ENCODE measurements around the gene DCAF5.
A peak's percentile ranks its signal among the peaks of the same experiment; 100 is the strongest.

The DCAF5 gene

GRCh38 chr14:69115407-69116185 lies 37.3 kb downstream of the DCAF5 start:
- in situ Hi-C loops (cut with HindIII; ENCODE audit: low sequenced_read_pairs), result no loop called here

GRCh38 chr14:69114763-69115162 lies 38.2 kb downstream of the DCAF5 start:
- DNase-seq (ENCODE audit: low read depth), result no peak
- H3K4me3 ChIP-seq (ENCODE audit: low read depth, low read length), result no peak overlapping the region
- in situ Hi-C loops (cut with HindIII; ENCODE audit: low sequenced_read_pairs), result no loop called here
- TF ChIP-seq CTCF (IDR thresholded peaks at IDR 0.05; ENCODE audit: low read depth, low read length, missing control alignments), result no peak

More at GRCh38 chr14:69115407-69116185, 37.3 kb downstream of the DCAF5 start:
- no peak overlapping the region for H3K4me3 ChIP-seq (ENCODE audit: low read depth, low read length)
- no peak for TF ChIP-seq CTCF (IDR thresholded peaks at IDR 0.05; ENCODE audit: low read depth, low read length, missing control alignments)
- DNase-seq (ENCODE audit: low read depth), result no peak

DNA sequence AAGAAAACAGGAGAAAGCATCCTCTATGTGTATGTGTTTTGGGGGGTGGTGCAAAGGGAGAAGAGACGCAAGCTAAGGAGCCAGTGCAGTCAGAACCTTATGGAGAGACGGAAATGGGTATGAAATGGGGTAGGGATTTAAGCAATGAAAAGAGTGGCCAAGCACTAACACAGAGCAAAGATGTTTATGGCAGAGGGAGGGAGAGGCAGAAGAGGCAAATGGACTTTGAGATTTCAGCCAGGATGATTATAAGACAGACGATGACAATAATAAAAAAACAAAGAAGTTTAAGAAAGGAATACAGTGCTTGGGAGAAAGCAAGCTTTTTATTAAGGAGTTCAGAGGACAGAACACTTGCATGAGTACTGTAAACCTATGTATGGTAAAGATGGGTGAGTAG lies 44.6 kb downstream of the DCAF5 start:
- in situ Hi-C loops (cut with HindIII; ENCODE audit: low sequenced_read_pairs), result no loop called here
- TF ChIP-seq CTCF (IDR thresholded peaks at IDR 0.05; ENCODE audit: low read depth, low read length, missing control alignments), result no peak
- DNase-seq (ENCODE audit: low read depth), result no peak
- no peak overlapping the region for H3K4me3 ChIP-seq (ENCODE audit: low read depth, low read length)

GRCh38 chr14:69107407-69108003 lies 45.4 kb downstream of the DCAF5 start:
- in situ Hi-C loops (cut with HindIII; ENCODE audit: low sequenced_read_pairs), result no loop called here
- peak; percentile 62 for DNase-seq (ENCODE audit: low read depth)
- H3K4me3 ChIP-seq (ENCODE audit: low read depth, low read length), result no peak overlapping the region
- peak; percentile 74 for TF ChIP-seq CTCF (IDR thresholded peaks at IDR 0.05; ENCODE audit: low read depth, low read length, missing control alignments)

- no peak for DNase-seq (ENCODE audit: low read depth)
- no peak overlapping the region for H3K4me3 ChIP-seq (ENCODE audit: low read depth, low read length)
- TF ChIP-seq CTCF (IDR thresholded peaks at IDR 0.05; ENCODE audit: low read depth, low read length, missing control alignments), result no peak
- in situ Hi-C loops (cut with HindIII; ENCODE audit: low sequenced_read_pairs), result no loop called here
Measured at GRCh38 chr14:69106451-69106850, 46.5 kb downstream of the DCAF5 start.

DNA sequence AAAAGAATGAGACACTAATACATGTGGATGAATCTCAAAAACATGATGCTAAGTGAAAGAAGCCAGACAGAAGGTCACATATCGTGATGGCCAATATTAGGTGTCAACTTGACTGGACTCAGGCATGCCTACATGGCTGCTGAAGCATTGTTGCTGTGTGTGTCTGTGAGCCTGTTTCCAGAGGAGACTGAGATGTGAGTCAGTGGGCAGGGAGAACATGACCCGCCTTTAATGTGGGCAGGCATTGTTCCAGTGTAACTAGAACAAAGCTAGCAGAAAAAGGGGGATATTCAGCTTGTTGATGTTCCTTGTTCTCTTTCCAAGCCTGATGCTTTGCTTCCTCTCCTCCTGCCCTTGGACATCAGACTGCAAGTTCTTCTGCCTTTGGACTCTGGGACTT lies 47.6 kb downstream of the DCAF5 start:
- no peak for TF ChIP-seq CTCF (IDR thresholded peaks at IDR 0.05; ENCODE audit: low read depth, low read length, missing control alignments)
- peak; percentile 89 for DNase-seq (ENCODE audit: low read depth)
- no peak overlapping the region for H3K4me3 ChIP-seq (ENCODE audit: low read depth, low read length)
- in situ Hi-C loops (cut with HindIII; ENCODE audit: low sequenced_read_pairs), result no loop called here

Measured in astrocyte of the cerebellum (primary cell).